Testis (tissue), 3 donors: ENCODE results near the gene EPGN. TPM values are rescaled to one million over a fixed set of nuclear protein-coding genes. Genes with fewer than 3 reads are reported as not detected.

Source experiments
- DNase-seq: peaks from one replicate; pipeline ENCODE4 v3.0.0-alpha.2; 2019
- H3K27ac ChIP-seq, 2 donors: fragments of 200-600 bp; sonication (generic); one replicate each; pipeline ENCODE4 v1.5.1; 2019
- H3K27me3 ChIP-seq: fragments of 200-600 bp; sonication (generic); one replicate; pipeline ENCODE4 v1.5.1; 2019
- H3K36me3 ChIP-seq: fragments of 200-600 bp; sonication (generic); one replicate; pipeline ENCODE4 v1.5.1; 2017; ENCODE audit warnings: low read depth; ENCODE audit errors: missing control alignments
- H3K4me1 ChIP-seq: fragments of 200-600 bp; sonication (generic); one replicate; pipeline ENCODE4 v1.5.1; 2019
- H3K4me3 ChIP-seq, 2 donors: fragments of 200-600 bp; sonication (generic); one replicate each; pipeline ENCODE4 v1.5.1; 2017 to 2019
- H3K9me3 ChIP-seq: fragments of 200-600 bp; sonication (generic); one replicate; pipeline ENCODE4 v1.5.1; 2017
- POLR2A ChIP-seq: fragments of 450-650 bp; IDR thresholded peaks from one replicate; pipeline ENCODE4 v1.6.1; 2017; ENCODE audit warnings: antibody characterized with exemption, mild to moderate bottlenecking, moderate library complexity
- WGBS, 2 donors: methylation state at CpG; one replicate each; pipeline ENCODE4 v1.1.5; 2018; 5-methylcytosine and 5-hydroxymethylcytosine counted together
- intact Hi-C: fragments of 100-400 bp; cut with DNase I; formaldehyde crosslinking; loops from one replicate; pipeline ENCODE4 v1.15.1; 2023; ENCODE audit warnings: low total_unique reads
- polyA plus RNA-seq: library from polyadenylated mRNA; stranded (reverse); fragments of 350-450 nt; fragmentation: Illumina TruSeq; extraction: RNeasy Lipid Tissue Mini Kit (QIAGEN cat#74804); gene quantifications from one replicate; pipeline ENCODE4 v1.2.3, GENCODE V29; 2014; ENCODE audit warnings: low read depth, low replicate concordance; ENCODE audit not compliant: insufficient read depth
- total RNA-seq, 2 donors: library from RNA; depleted of rRNA; stranded (reverse); fragments of >200 nt; gene quantifications; one replicate each; pipeline ENCODE4 v1.2.3, GENCODE V29; 2016
- TF ChIP-seq, protein P1 (sequence below), 3 experiments: fragments of 450-650 bp in 2 of 3; fragments of 200-600 bp in 1 of 3; sonication (generic) in 1 of 3; IDR thresholded peaks; one replicate each; pipeline ENCODE4 v1.5.1; 2016 to 2019; ENCODE audit warnings: antibody characterized with exemption in 3 of 3, mild to moderate bottlenecking in 2 of 3, moderate library complexity in 1 of 3

The EPGN gene
- total and polyA plus RNA-seq, 3 donors from 2014 or later: 0.25 to 1.7 TPM; not detected in 1

DNA sequence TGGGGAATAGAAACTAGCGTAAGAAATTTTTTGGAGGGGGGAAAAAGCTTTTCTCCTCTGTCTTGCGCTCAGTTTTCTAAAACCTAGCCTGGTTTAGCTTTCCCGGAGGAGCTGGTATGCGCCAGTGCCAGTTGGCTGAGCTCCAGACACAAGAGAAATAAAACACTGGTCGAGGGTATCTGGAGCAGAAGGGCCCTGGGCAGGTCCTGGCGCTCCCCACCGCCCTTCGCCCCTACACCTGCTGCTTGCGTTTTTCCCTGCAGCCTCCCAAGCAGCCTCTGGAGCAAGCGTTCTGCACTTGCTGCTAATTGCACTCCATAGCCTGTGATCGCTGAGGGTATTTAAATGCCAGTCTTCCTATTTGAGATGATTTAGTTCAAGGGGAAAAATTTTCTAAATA, 57.5 kb downstream of the EPGN start:
- peaks cover 12% of the 10 kb centered on the region for H3K4me1 ChIP-seq
- H3K4me3 ChIP-seq: peak overlapping the region in 1 of 2 donors; percentile 43
- DNase-seq: no peak
- no peaks in the 10 kb centered on the region for H3K27me3 ChIP-seq
- H3K27ac ChIP-seq: no peak overlapping the region
- no peaks in the 10 kb centered on the region for H3K36me3 ChIP-seq
- no peaks in the 10 kb centered on the region for H3K9me3 ChIP-seq
- 9 to 15% methylated on average over 11 of the region's 11 CpGs for WGBS, 2 donors
- intact Hi-C loops: no loop called here
- TF ChIP-seq, protein P1, sequence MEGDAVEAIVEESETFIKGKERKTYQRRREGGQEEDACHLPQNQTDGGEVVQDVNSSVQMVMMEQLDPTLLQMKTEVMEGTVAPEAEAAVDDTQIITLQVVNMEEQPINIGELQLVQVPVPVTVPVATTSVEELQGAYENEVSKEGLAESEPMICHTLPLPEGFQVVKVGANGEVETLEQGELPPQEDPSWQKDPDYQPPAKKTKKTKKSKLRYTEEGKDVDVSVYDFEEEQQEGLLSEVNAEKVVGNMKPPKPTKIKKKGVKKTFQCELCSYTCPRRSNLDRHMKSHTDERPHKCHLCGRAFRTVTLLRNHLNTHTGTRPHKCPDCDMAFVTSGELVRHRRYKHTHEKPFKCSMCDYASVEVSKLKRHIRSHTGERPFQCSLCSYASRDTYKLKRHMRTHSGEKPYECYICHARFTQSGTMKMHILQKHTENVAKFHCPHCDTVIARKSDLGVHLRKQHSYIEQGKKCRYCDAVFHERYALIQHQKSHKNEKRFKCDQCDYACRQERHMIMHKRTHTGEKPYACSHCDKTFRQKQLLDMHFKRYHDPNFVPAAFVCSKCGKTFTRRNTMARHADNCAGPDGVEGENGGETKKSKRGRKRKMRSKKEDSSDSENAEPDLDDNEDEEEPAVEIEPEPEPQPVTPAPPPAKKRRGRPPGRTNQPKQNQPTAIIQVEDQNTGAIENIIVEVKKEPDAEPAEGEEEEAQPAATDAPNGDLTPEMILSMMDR (IDR thresholded peaks at IDR 0.05): no peak
- TF ChIP-seq POLR2A: no peak

Other genes with a start within 250 kb of the EPGN start
- gene CXCL2, start 209.3 kb upstream of the EPGN start, total RNA-seq: 1 to 10 TPM; 2.6 to 4.7 TPM
- 5.9 TPM for gene CXCL2, start 209.3 kb upstream of the EPGN start, polyA plus RNA-seq
- gene MTHFD2L, start 150.4 kb upstream of the EPGN start, total RNA-seq: 10 to 100 TPM; 29.1 to 44.1 TPM
- 14.8 TPM for gene MTHFD2L, start 150.4 kb upstream of the EPGN start, polyA plus RNA-seq
- under 1 TPM in 1 of 2 donors, not detected in 1; 0.37 TPM for gene EREG, start 56.7 kb downstream of the EPGN start, total RNA-seq
- gene EREG, start 56.7 kb downstream of the EPGN start, polyA plus RNA-seq: not detected
- 10 to 100 TPM; 13.0 to 14.2 TPM for gene AREG, start 136.7 kb downstream of the EPGN start, total RNA-seq
- 16.4 TPM for gene AREG, start 136.7 kb downstream of the EPGN start, polyA plus RNA-seq